GM12864 (cell line): ENCODE measurements around the gene ADRB2.

ENCODE experiments used
- DNase-seq: peaks from one replicate; pipeline ENCODE4 v3.0.0-alpha.2; 2011; ENCODE audit warnings: low read depth
- H3K4me3 ChIP-seq: 2 replicates; pipeline ENCODE4 v1.5.1; 2011; ENCODE audit warnings: mild to moderate bottlenecking, low read depth, low read length, control low read depth
- CTCF ChIP-seq: IDR thresholded peaks from 2 replicates; pipeline ENCODE4 v1.5.1; 2011; ENCODE audit warnings: low read depth, mild to moderate bottlenecking, moderate library complexity, low read length, control low read depth, inconsistent platforms; ENCODE audit errors: missing control alignments

Gene ADRB2

GRCh38 chr5:148860599-148860998 lies 34.2 kb downstream of the ADRB2 start:
- TF ChIP-seq CTCF = no peak
- no peak overlapping the region for H3K4me3 ChIP-seq
- DNase-seq = no peak

GRCh38 chr5:148861088-148861487 lies 34.7 kb downstream of the ADRB2 start:
- DNase-seq = no peak

GRCh38 chr5:148861696-148862095 lies 35.3 kb downstream of the ADRB2 start:
- TF ChIP-seq CTCF = no peak
- no peak overlapping the region for H3K4me3 ChIP-seq
- no peak for DNase-seq

More at GRCh38 chr5:148861088-148861487, 34.7 kb downstream of the ADRB2 start:
- TF ChIP-seq CTCF = no peak
- H3K4me3 ChIP-seq = no peak overlapping the region

GRCh38 chr5:148864113-148864841 lies 37.9 kb downstream of the ADRB2 start:
- TF ChIP-seq CTCF = no peak

GRCh38 chr5:148866024-148866423 lies 39.6 kb downstream of the ADRB2 start:
- TF ChIP-seq CTCF = no peak
- H3K4me3 ChIP-seq = no peak overlapping the region
- no peak for DNase-seq

More at GRCh38 chr5:148864113-148864841, 37.9 kb downstream of the ADRB2 start:
- no peak for DNase-seq
- no peak overlapping the region for H3K4me3 ChIP-seq

- H3K4me3 ChIP-seq = no peak overlapping the region
- DNase-seq = no peak
- no peak for TF ChIP-seq CTCF
These were observed 46.7 kb downstream of the ADRB2 start for GRCh38 chr5:148873120-148873519.
